ENCODE measurements around the gene OR4A16.

OR4A16 gene

GRCh38 chr11:55342901-55343300 is at the start of gene OR4A16:
OR4A16 (plus strand) TSS chr11:55343201; CDS start chr11:55343201, 0 bp downstream.
- no peak for DNase-seq

GRCh38 chr11:55324500-55324899 is 18.5 kb upstream of the OR4A16 start:
- no peak for DNase-seq

- no peak for DNase-seq
Observed at GRCh38 chr11:55345306-55345705, 2.3 kb downstream of the OR4A16 start.

GRCh38 chr11:55349032-55349431 is 6.0 kb downstream of the OR4A16 start:
- DNase-seq = no peak

GRCh38 chr11:55357560-55358184 is 14.7 kb downstream of the OR4A16 start:
- no peak for DNase-seq

GRCh38 chr11:55367674-55368073 is 24.7 kb downstream of the OR4A16 start, which contains the start of gene OR4A15:
OR4A15 (plus strand) TSS chr11:55367974; CDS start chr11:55367974, 0 bp downstream.
- no peak for DNase-seq
